T-helper 22 cell (primary cell): Measurements from ENCODE around the gene SYT17.
"Not testable (repeated sequence)": the region's sequence is repeated elsewhere in the genome, so short reads cannot be mapped to it uniquely, and the experiment has no call there.

Experiments used
- DNase-seq: peaks from one replicate; pipeline ENCODE4 v3.0.0-alpha.2; 2020; ENCODE audit warnings: low read depth

The SYT17 gene

GRCh38 chr16:19173649-19174383 lies 5.8 kb downstream of the SYT17 start:
- no peak for DNase-seq

GRCh38 chr16:19174478-19174877 lies 6.4 kb downstream of the SYT17 start:
- DNase-seq = no peak

- no peak for DNase-seq
Measured at GRCh38 chr16:19175492-19176262, 7.6 kb downstream of the SYT17 start.

GRCh38 chr16:19177111-19177739 lies 9.2 kb downstream of the SYT17 start:
- DNase-seq = no peak

GRCh38 chr16:19179546-19180490 lies 11.8 kb downstream of the SYT17 start:
- no peak for DNase-seq

GRCh38 chr16:19180741-19181140 lies 12.7 kb downstream of the SYT17 start:
- no peak for DNase-seq

- DNase-seq = no peak
Measured at GRCh38 chr16:19182481-19182880, 14.4 kb downstream of the SYT17 start.

GRCh38 chr16:19183187-19183586 lies 15.1 kb downstream of the SYT17 start:
- DNase-seq = no peak

GRCh38 chr16:19184823-19185509 lies 16.9 kb downstream of the SYT17 start:
- DNase-seq = no peak

- no peak for DNase-seq
Measured at GRCh38 chr16:19185510-19185851, 17.4 kb downstream of the SYT17 start.

GRCh38 chr16:19186408-19186807 lies 18.4 kb downstream of the SYT17 start:
- no peak for DNase-seq

GRCh38 chr16:19187961-19188360 lies 19.9 kb downstream of the SYT17 start:
- not testable (repeated sequence) for DNase-seq

- no peak for DNase-seq
Measured at GRCh38 chr16:19188406-19188805, 20.4 kb downstream of the SYT17 start.

GRCh38 chr16:19192865-19193264 lies 24.8 kb downstream of the SYT17 start:
- no peak for DNase-seq

GRCh38 chr16:19196871-19197270 lies 28.8 kb downstream of the SYT17 start:
- DNase-seq = no peak

GRCh38 chr16:19203374-19203966 lies 35.4 kb downstream of the SYT17 start:
- no peak for DNase-seq

GRCh38 chr16:19210280-19210924 lies 42.4 kb downstream of the SYT17 start:
- DNase-seq = no peak

GRCh38 chr16:19210968-19211367 lies 42.9 kb downstream of the SYT17 start:
- no peak for DNase-seq

GRCh38 chr16:19212059-19212458 lies 44.0 kb downstream of the SYT17 start:
- no peak for DNase-seq

- DNase-seq = no peak
Measured at GRCh38 chr16:19213885-19214284, 45.8 kb downstream of the SYT17 start.

GRCh38 chr16:19215705-19216104 lies 47.7 kb downstream of the SYT17 start:
- no peak for DNase-seq
